ENCODE results near the gene PCYOX1L. TPM values are rescaled to one million over a fixed set of nuclear protein-coding genes. Genes with fewer than 3 reads are reported as not detected.

The PCYOX1L gene
- total and polyA plus RNA-seq, 2 experiments from 2014 or later, result 6.7 to 14.7 TPM

GRCh38 chr5:149400304-149400703 lies 42.5 kb downstream of the PCYOX1L start:
- Mint-ChIP-seq H3K9me3 (no peaks in the 10 kb centered on the region), H3K4me3 (no peak overlapping the region), H3K27me3 (ENCODE audit: insufficient read depth, low read depth, poor library complexity) (peaks cover 3% of the 10 kb centered on the region), H3K4me1 (peaks cover 12% of the 10 kb centered on the region; the same call in 2 of the 3 replicates), H3K36me3 (ENCODE audit: low read depth) (no peaks in the 10 kb centered on the region; the same call in 2 of the 3 replicates), H3K27ac (no peak overlapping the region)
- H3F3A ChIP-seq (replicated peaks; ENCODE audit: low read depth), result no peaks in the 10 kb centered on the region
- no peaks in the 10 kb centered on the region for H4K20me1 ChIP-seq (replicated peaks; ENCODE audit: insufficient read depth)
- no peaks in the 10 kb centered on the region for H3K9me2 ChIP-seq (ENCODE audit: insufficient read depth)
- no peaks in the 10 kb centered on the region for H3K79me2 ChIP-seq (replicated peaks; ENCODE audit: insufficient read depth)
- no peaks in the 10 kb centered on the region for H3K4me1 ChIP-seq (ENCODE audit: insufficient read depth)
- ATAC-seq (no peak), DNase-seq (ENCODE audit: low spot score) (no peak)
- no peaks in the 10 kb centered on the region for H3K27me3 ChIP-seq (ENCODE audit: insufficient read depth)
- H3K36me3 ChIP-seq (ENCODE audit: insufficient read depth), result no peaks in the 10 kb centered on the region
- H3K4me2 ChIP-seq, result no peak overlapping the region
- no peak for TF ChIP-seq EZH2phosphoT487 (IDR thresholded peaks at IDR 0.05; ENCODE audit: unreplicated experiment)
- TF ChIP-seq STAT1 (IDR thresholded peaks at IDR 0.05; ENCODE audit: unreplicated experiment), result no peak
- no peak for TF ChIP-seq CREB1 (CRISPR knock-in tag; IDR thresholded peaks at IDR 0.05; ENCODE audit: low read depth)
- no peak for TF ChIP-seq EZH2 (IDR thresholded peaks at IDR 0.05; ENCODE audit: low read depth, unreplicated experiment)
- TF ChIP-seq ZNF462 (CRISPR knock-in tag; IDR thresholded peaks at IDR 0.05), result no peak
- TF ChIP-seq JUNB (IDR thresholded peaks at IDR 0.05; ENCODE audit: unreplicated experiment), result no peak
- no peak for TF ChIP-seq NANOG (IDR thresholded peaks at IDR 0.05; ENCODE audit: borderline replicate concordance)
- TF ChIP-seq ETS1 (IDR thresholded peaks at IDR 0.05), result no peak
- no peak for TF ChIP-seq ZNF114 (CRISPR knock-in tag; IDR thresholded peaks at IDR 0.05)
- TF ChIP-seq ZNF331 (CRISPR knock-in tag; IDR thresholded peaks at IDR 0.05; ENCODE audit: low read depth), result no peak
- TF ChIP-seq CTCF (conservative IDR thresholded peaks at IDR 0.05; ENCODE audit: low read depth in 2 of 2), result no peak
- TF ChIP-seq REST (IDR thresholded peaks at IDR 0.05; ENCODE audit: unreplicated experiment), result no peak
- no peak for TF ChIP-seq POLR2AphosphoS5 (IDR thresholded peaks at IDR 0.05; ENCODE audit: low read depth)
- H3K4me3 ChIP-seq, result no peak overlapping the region
- no peak overlapping the region for H2AFZ ChIP-seq
- no peak overlapping the region for H3K27ac ChIP-seq (ENCODE audit: low read depth)

Measured in GM23338 (cell line).